HG03342 (cell line): ENCODE measurements around the gene CHI3L2.

Experiments used
- ATAC-seq: cut with Tn5 transposase; IDR thresholded peaks from one replicate; pipeline ENCODE4 v1.9.1; 2021; ENCODE audit warnings: mild to moderate bottlenecking, moderate library complexity; ENCODE audit not compliant: unreplicated experiment

The CHI3L2 gene

GRCh38 chr1:111219557-111220286 is 7.8 kb upstream of the CHI3L2 start:
- peak; percentile 28 for ATAC-seq

- ATAC-seq = no peak
Observed at GRCh38 chr1:111220302-111220890, 7.1 kb upstream of the CHI3L2 start.

- no peak for ATAC-seq
Observed at GRCh38 chr1:111221276-111221632, 6.3 kb upstream of the CHI3L2 start.

GRCh38 chr1:111221633-111222291 is 5.8 kb upstream of the CHI3L2 start:
- peak; percentile 48 for ATAC-seq

GRCh38 chr1:111222308-111223125 is 5.0 kb upstream of the CHI3L2 start:
- no peak for ATAC-seq

GRCh38 chr1:111223126-111223685 is 4.3 kb upstream of the CHI3L2 start:
- ATAC-seq = no peak

GRCh38 chr1:111225091-111225490 is 2.4 kb upstream of the CHI3L2 start:
- ATAC-seq = no peak

- no peak for ATAC-seq
Observed at GRCh38 chr1:111225717-111226400, 1.7 kb upstream of the CHI3L2 start.

GRCh38 chr1:111227851-111228747 is 586 bp downstream of the CHI3L2 start:
- ATAC-seq = no peak

- ATAC-seq = no peak
Observed at GRCh38 chr1:111228748-111229126, 1.2 kb downstream of the CHI3L2 start.

GRCh38 chr1:111232134-111232533 is 4.6 kb downstream of the CHI3L2 start:
- ATAC-seq = no peak

GRCh38 chr1:111234258-111234657 is 6.7 kb downstream of the CHI3L2 start:
- no peak for ATAC-seq

GRCh38 chr1:111234866-111235265 is 7.4 kb downstream of the CHI3L2 start:
- ATAC-seq = no peak

GRCh38 chr1:111236379-111236778 is 8.9 kb downstream of the CHI3L2 start:
- no peak for ATAC-seq

- no peak for ATAC-seq
Observed at GRCh38 chr1:111236806-111237205, 9.3 kb downstream of the CHI3L2 start.

- no peak for ATAC-seq
Observed at GRCh38 chr1:111238056-111238795, 10.7 kb downstream of the CHI3L2 start.

- no peak for ATAC-seq
Observed at GRCh38 chr1:111241797-111242196, 14.3 kb downstream of the CHI3L2 start.

GRCh38 chr1:111242805-111243523 is 15.5 kb downstream of the CHI3L2 start:
- no peak for ATAC-seq
